Sigmoid colon (tissue), 7 donors: Measurements from ENCODE around the gene DLL4. TPM values are rescaled to one million over a fixed set of nuclear protein-coding genes. Genes with fewer than 3 reads are reported as not detected.

ENCODE experiments used
- DNase-seq: peaks from one replicate; pipeline ENCODE4 v3.0.0-alpha.2; 2019
- H3K27ac ChIP-seq, 4 donors: fragments of 200-600 bp; sonication (generic); one replicate each; pipeline ENCODE4 v1.5.1; 2016 to 2019; ENCODE audit warnings: mild to moderate bottlenecking in 1 of 4
- H3K27me3 ChIP-seq, 3 donors: fragments of 200-600 bp; sonication (generic); one replicate each; pipeline ENCODE4 v1.5.1; 2019; ENCODE audit warnings: mild to moderate bottlenecking in 1 of 3
- H3K36me3 ChIP-seq, 4 donors: fragments of 200-600 bp; sonication (generic); one replicate each; pipeline ENCODE4 v1.5.1; 2016 to 2019
- H3K4me1 ChIP-seq, 4 donors: fragments of 200-600 bp; sonication (generic); one replicate each; pipeline ENCODE4 v1.5.1; 2017 to 2019
- H3K4me3 ChIP-seq, 4 donors: fragments of 200-600 bp; sonication (generic); one replicate each; pipeline ENCODE4 v1.5.1; 2017 to 2019; ENCODE audit warnings: mild to moderate bottlenecking in 2 of 4, moderate library complexity in 1 of 4
- H3K9me3 ChIP-seq, 4 donors: fragments of 200-600 bp in 3 of 4; sonication (generic) in 3 of 4; one replicate each; pipeline versions ENCODE4 v1.5.1 to v1.6.1; 2013 to 2019
- CTCF ChIP-seq, 4 experiments: fragments of 450-650 bp in 3 of 4; fragments of 200-600 bp in 1 of 4; IDR thresholded peaks; one replicate each; pipeline ENCODE4 v1.5.1; 2016 to 2019; ENCODE audit warnings: antibody characterized with exemption in 4 of 4, mild to moderate bottlenecking in 3 of 4, moderate library complexity in 2 of 4
- EP300 ChIP-seq, 4 donors: sonication (generic); formaldehyde crosslinking; IDR thresholded peaks; one replicate each; pipeline ENCODE4 v1.6.1; 2017; ENCODE audit warnings: antibody characterized with exemption in 4 of 4
- POLR2A ChIP-seq, 2 donors: fragments of 450-650 bp; IDR thresholded peaks; one replicate each; pipeline ENCODE4 v1.6.1; 2016; ENCODE audit warnings: antibody characterized with exemption in 2 of 2, mild to moderate bottlenecking in 2 of 2, moderate library complexity in 2 of 2
- POLR2AphosphoS5 ChIP-seq, 4 donors: sonication (generic); formaldehyde crosslinking; IDR thresholded peaks; one replicate each; pipeline ENCODE4 v1.6.1; 2017; ENCODE audit warnings: antibody characterized with exemption in 4 of 4
- WGBS, 2 donors: extraction: QIAGEN DNeasy Blood & Tissue Kit; methylation state at CpG; one replicate each; pipeline ENCODE4 v1.1.7; 2013; 5-methylcytosine and 5-hydroxymethylcytosine counted together
- intact Hi-C: fragments of 100-400 bp; cut with DNase I; formaldehyde crosslinking; loops from one replicate; pipeline ENCODE4 v1.15.1; 2023
- polyA plus RNA-seq, 3 donors: library from polyadenylated mRNA; stranded (reverse); fragments of 200-250 nt; gene quantifications; one replicate each; pipeline ENCODE4 v1.2.3, GENCODE V29; 2013
- total RNA-seq, 4 donors: library from RNA; depleted of rRNA; stranded (reverse); fragments of >200 nt; gene quantifications; one replicate each; pipeline ENCODE4 v1.1.0, GENCODE V29; 2016
- donor health status: healthy with polysubstance abuse.
- donor health status: Bipolar disorder and iron deficiency.
- donor health status: healthy.

DLL4 gene
- total and polyA plus RNA-seq, 7 donors = 1.6 to 12.2 (median 4.3) TPM

GRCh38 chr15:40978562-40978961 is 49.4 kb downstream of the DLL4 start:
- H3K9me3 ChIP-seq = no peaks in the 10 kb centered on the region
- DNase-seq = no peak
- WGBS, 2 donors = 96 to 97% methylated on average over 4 of the region's 4 CpGs
- no peak overlapping the region for H3K4me3 ChIP-seq
- H3K27ac ChIP-seq = no peak overlapping the region
- no peaks in the 10 kb centered on the region for H3K4me1 ChIP-seq
- TF ChIP-seq POLR2A (IDR thresholded peaks at IDR 0.05) = no peak
- TF ChIP-seq POLR2AphosphoS5 (IDR thresholded peaks at IDR 0.05) = no peak
- no peak for TF ChIP-seq EP300 (IDR thresholded peaks at IDR 0.05)
- TF ChIP-seq CTCF (IDR thresholded peaks at IDR 0.05) = no peak
- H3K27me3 ChIP-seq = no peaks in the 10 kb centered on the region
- intact Hi-C loops = no loop called here
- peaks cover 44 to 82% (median 60%) of the 10 kb centered on the region in 4 donors for H3K36me3 ChIP-seq

GRCh38 chr15:40981186-40981585 is 52.0 kb downstream of the DLL4 start:
- Histone ChIP-seq H3K9me3 (no peaks in the 10 kb centered on the region), H3K36me3 (peaks cover 59 to 100% (median 82%) of the 10 kb centered on the region in 4 donors), H3K27me3 (no peaks in the 10 kb centered on the region), H3K4me1 (no peaks in the 10 kb centered on the region), H3K4me3 (no peak overlapping the region), H3K27ac (no peak overlapping the region)
- DNase-seq = no peak
- no peak for TF ChIP-seq POLR2AphosphoS5 (IDR thresholded peaks at IDR 0.05)
- intact Hi-C loops = no loop called here
- 65 to 79% methylated on average over 3 of the region's 3 CpGs for WGBS, 2 donors

- H3K27ac ChIP-seq = no peak overlapping the region
- no peaks in the 10 kb centered on the region for H3K9me3 ChIP-seq
- no peak overlapping the region for H3K4me3 ChIP-seq
- DNase-seq = no peak
- no peak for TF ChIP-seq CTCF (IDR thresholded peaks at IDR 0.05)
- TF ChIP-seq POLR2AphosphoS5 (IDR thresholded peaks at IDR 0.05) = no peak
- TF ChIP-seq EP300 (IDR thresholded peaks at IDR 0.05) = no peak
- TF ChIP-seq POLR2A (IDR thresholded peaks at IDR 0.05) = no peak
- 91 to 93% methylated on average over 13 of the region's 13 CpGs for WGBS, 2 donors
- intact Hi-C loops = no loop called here
- no peaks in the 10 kb centered on the region for H3K4me1 ChIP-seq
- H3K36me3 ChIP-seq = peaks cover 59 to 100% (median 82%) of the 10 kb centered on the region in 4 donors
- H3K27me3 ChIP-seq = no peaks in the 10 kb centered on the region
Measured at GRCh38 chr15:40982855-40983254, 53.7 kb downstream of the DLL4 start.

- TF ChIP-seq CTCF (IDR thresholded peaks at IDR 0.05) (no peak), POLR2A (IDR thresholded peaks at IDR 0.05) (no peak), POLR2AphosphoS5 (IDR thresholded peaks at IDR 0.05) (no peak), EP300 (IDR thresholded peaks at IDR 0.05) (no peak)
- no peaks in the 10 kb centered on the region for H3K4me1 ChIP-seq
- intact Hi-C loops = no loop called here
- H3K9me3 ChIP-seq = no peaks in the 10 kb centered on the region
- no peak overlapping the region for H3K27ac ChIP-seq
- no peaks in the 10 kb centered on the region for H3K27me3 ChIP-seq
- 96 to 97% methylated on average over 5 of the region's 5 CpGs for WGBS, 2 donors
- no peak overlapping the region for H3K4me3 ChIP-seq
- H3K36me3 ChIP-seq = peaks cover 47 to 91% (median 68%) of the 10 kb centered on the region in 4 donors
- no peak for DNase-seq
Measured at GRCh38 chr15:40984406-40984805, 55.3 kb downstream of the DLL4 start.

- Histone ChIP-seq H3K4me3 (no peak overlapping the region), H3K4me1 (no peaks in the 10 kb centered on the region), H3K36me3 (peaks cover 43 to 85% (median 63%) of the 10 kb centered on the region in 4 donors), H3K27ac (no peak overlapping the region), H3K9me3 (no peaks in the 10 kb centered on the region), H3K27me3 (no peaks in the 10 kb centered on the region)
- intact Hi-C loops = no loop called here
- DNase-seq = no peak
- no peak for TF ChIP-seq CTCF (IDR thresholded peaks at IDR 0.05)
- no peak for TF ChIP-seq POLR2A (IDR thresholded peaks at IDR 0.05)
- 94 to 95% methylated on average over 4 of the region's 4 CpGs for WGBS, 2 donors
Measured at GRCh38 chr15:40984964-40985363, 55.8 kb downstream of the DLL4 start.
